ENCODE measurements around the gene UNC5B. TPM values are rescaled to one million over a fixed set of nuclear protein-coding genes. Genes with fewer than 3 reads are reported as not detected.

Gene UNC5B
- total RNA-seq, 1 donor from 2014 or later = 26.9 TPM

GRCh38 chr10:71232089-71232998 lies 20.0 kb downstream of the UNC5B start:
- TF ChIP-seq CTCF (IDR thresholded peaks at IDR 0.05; ENCODE audit: insufficient read depth, low read length, poor library complexity, severe bottlenecking) = no peak
- Histone ChIP-seq H3K27me3 (ENCODE audit: control insufficient read depth, insufficient read depth, low read length) (peaks cover 54% of the 10 kb centered on the region), H3K4me3 (ENCODE audit: low read depth, low read length) (no peak overlapping the region), H3K36me3 (ENCODE audit: control insufficient read depth, insufficient read depth, low read length) (no peaks in the 10 kb centered on the region)
- DNase-seq (ENCODE audit: low read depth) = no peak

- no peak for DNase-seq (ENCODE audit: low read depth)
- no peak for TF ChIP-seq CTCF (IDR thresholded peaks at IDR 0.05; ENCODE audit: insufficient read depth, low read length, poor library complexity, severe bottlenecking)
- Histone ChIP-seq H3K4me3 (ENCODE audit: low read depth, low read length) (no peak overlapping the region), H3K27me3 (ENCODE audit: control insufficient read depth, insufficient read depth, low read length) (peaks cover 54% of the 10 kb centered on the region), H3K36me3 (ENCODE audit: control insufficient read depth, insufficient read depth, low read length) (no peaks in the 10 kb centered on the region)
Measured at GRCh38 chr10:71233482-71233892, 21.1 kb downstream of the UNC5B start.

GRCh38 chr10:71234004-71234894 lies 21.9 kb downstream of the UNC5B start:
- peaks cover 52% of the 10 kb centered on the region for H3K27me3 ChIP-seq (ENCODE audit: control insufficient read depth, insufficient read depth, low read length)
- no peak overlapping the region for H3K4me3 ChIP-seq (ENCODE audit: low read depth, low read length)
- DNase-seq (ENCODE audit: low read depth) = no peak
- no peaks in the 10 kb centered on the region for H3K36me3 ChIP-seq (ENCODE audit: control insufficient read depth, insufficient read depth, low read length)
- TF ChIP-seq CTCF (IDR thresholded peaks at IDR 0.05; ENCODE audit: insufficient read depth, low read length, poor library complexity, severe bottlenecking) = no peak

DNA sequence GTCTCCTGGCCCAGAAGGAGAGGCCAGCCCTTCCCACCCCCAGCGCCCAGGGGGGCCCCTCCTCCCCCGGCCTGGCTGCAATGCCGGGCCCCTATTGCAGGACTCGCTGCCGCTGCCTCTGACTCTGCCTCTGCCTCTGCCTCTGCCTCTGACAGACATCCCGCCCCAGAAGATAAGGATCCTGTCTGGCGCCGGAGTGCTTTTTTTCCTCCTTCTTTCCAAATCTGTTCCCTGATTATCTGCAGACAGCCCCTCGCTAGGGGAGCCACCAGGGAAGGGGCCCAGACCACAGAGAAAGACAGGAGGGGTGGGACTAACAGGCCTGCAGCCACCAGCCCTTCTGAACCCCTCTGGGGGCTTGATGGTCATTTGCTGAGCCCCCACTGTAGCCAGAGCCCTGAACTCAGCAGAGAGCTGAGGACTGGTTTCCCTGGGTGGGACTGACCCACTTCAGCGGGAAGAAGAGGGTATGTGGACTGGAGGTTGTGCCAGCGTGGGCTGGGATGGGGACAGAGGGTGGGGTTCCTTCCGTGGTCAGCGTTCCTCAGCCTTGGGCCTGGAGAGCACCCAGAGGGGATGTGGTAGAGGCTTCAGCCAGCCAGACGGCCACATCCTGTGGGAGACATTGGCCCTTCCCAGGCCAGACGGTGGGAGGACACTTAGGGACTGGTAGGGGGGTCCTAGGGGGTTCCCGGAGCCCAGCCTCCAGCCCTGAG lies 22.8 kb downstream of the UNC5B start:
- TF ChIP-seq CTCF (IDR thresholded peaks at IDR 0.05; ENCODE audit: insufficient read depth, low read length, poor library complexity, severe bottlenecking) = no peak
- DNase-seq (ENCODE audit: low read depth) = no peak
- H3K36me3 ChIP-seq (ENCODE audit: control insufficient read depth, insufficient read depth, low read length) = no peaks in the 10 kb centered on the region
- peaks cover 50% of the 10 kb centered on the region for H3K27me3 ChIP-seq (ENCODE audit: control insufficient read depth, insufficient read depth, low read length)
- no peak overlapping the region for H3K4me3 ChIP-seq (ENCODE audit: low read depth, low read length)

- Histone ChIP-seq H3K36me3 (ENCODE audit: control insufficient read depth, insufficient read depth, low read length) (no peaks in the 10 kb centered on the region), H3K27me3 (ENCODE audit: control insufficient read depth, insufficient read depth, low read length) (peaks cover 48% of the 10 kb centered on the region), H3K4me3 (ENCODE audit: low read depth, low read length) (no peak overlapping the region)
- TF ChIP-seq CTCF (IDR thresholded peaks at IDR 0.05; ENCODE audit: insufficient read depth, low read length, poor library complexity, severe bottlenecking) = no peak
- DNase-seq (ENCODE audit: low read depth) = no peak
Measured at GRCh38 chr10:71235808-71236207, 23.4 kb downstream of the UNC5B start.

Measured in kidney epithelial cell (primary cell).